Left lung (tissue), 10 donors: ENCODE measurements around the gene ITGB3BP. TPM values are rescaled to one million over a fixed set of nuclear protein-coding genes. Genes with fewer than 3 reads are reported as not detected.

Experiments used
- ATAC-seq: fragments of 200-7000 bp; cut with Tn5 transposase; one replicate; pipeline ENCODE4 v1.9.1; 2020; ENCODE audit warnings: moderate library complexity
- DNase-seq, 4 donors: peaks; one replicate each; pipeline ENCODE4 v3.0.0-alpha.2; 2013 to 2020
- H3K27ac ChIP-seq, 2 donors: fragments of 200-600 bp; sonication (generic) in 1 of 2; one replicate each; pipeline versions ENCODE4 v1.5.0 to v1.8.0; 2020 to 2021
- H3K27me3 ChIP-seq, 2 donors: fragments of 200-600 bp; sonication (generic) in 1 of 2; one replicate each; pipeline versions ENCODE4 v1.5.0 to v1.8.0; 2020 to 2021
- H3K36me3 ChIP-seq, 2 donors: fragments of 200-600 bp; sonication (generic) in 1 of 2; one replicate each; pipeline versions ENCODE4 v1.5.0 to v1.8.0; 2020 to 2021
- H3K4me1 ChIP-seq, 2 donors: fragments of 200-600 bp; one replicate each; pipeline ENCODE4 v1.8.0; 2021
- H3K4me3 ChIP-seq, 2 donors: fragments of 200-600 bp; sonication (generic) in 1 of 2; one replicate each; pipeline versions ENCODE4 v1.5.0 to v1.8.0; 2020 to 2021; ENCODE audit warnings: mild to moderate bottlenecking in 1 of 2
- H3K9me3 ChIP-seq, 2 donors: fragments of 200-600 bp; sonication (generic) in 1 of 2; one replicate each; pipeline versions ENCODE4 v1.5.0 to v1.8.0; 2020 to 2021
- intact Hi-C, 2 donors: fragments of 100-400 bp; cut with DNase I; formaldehyde crosslinking; loops; one replicate each; pipeline versions ENCODE4 v1.11.2 to v1.14.2; 2022
- polyA plus RNA-seq, 6 donors: library from polyadenylated mRNA; unstranded; fragments of 120-200 nt; gene quantifications; one replicate each; pipeline ENCODE4 v1.2.1, GENCODE V29; 2013; ENCODE audit not compliant: insufficient read length in 6 of 6
- total RNA-seq, 2 donors: library from RNA; stranded (reverse); fragmentation: NEBNext Ultra II Directional; extraction: Animal tissue kit (Norgen Biotek cat#: 25700); gene quantifications; one replicate each; pipeline ENCODE4 v1.2.1, GENCODE V29; 2021
- TF ChIP-seq, protein P1 (sequence below), 2 donors: fragments of 200-600 bp; sonication (generic) in 1 of 2; IDR thresholded peaks; one replicate each; pipeline versions ENCODE4 v1.5.0 to v1.8.0; 2021; ENCODE audit warnings: antibody characterized with exemption in 2 of 2
- donor health status: DM: no; HTN: yes; CAD: no.
- donor health status: DM: no; HTN: no; CAD: no.

The ITGB3BP gene
- total and polyA plus RNA-seq, 8 donors: 16.6 to 75.8 (median 62.7) TPM

DNA sequence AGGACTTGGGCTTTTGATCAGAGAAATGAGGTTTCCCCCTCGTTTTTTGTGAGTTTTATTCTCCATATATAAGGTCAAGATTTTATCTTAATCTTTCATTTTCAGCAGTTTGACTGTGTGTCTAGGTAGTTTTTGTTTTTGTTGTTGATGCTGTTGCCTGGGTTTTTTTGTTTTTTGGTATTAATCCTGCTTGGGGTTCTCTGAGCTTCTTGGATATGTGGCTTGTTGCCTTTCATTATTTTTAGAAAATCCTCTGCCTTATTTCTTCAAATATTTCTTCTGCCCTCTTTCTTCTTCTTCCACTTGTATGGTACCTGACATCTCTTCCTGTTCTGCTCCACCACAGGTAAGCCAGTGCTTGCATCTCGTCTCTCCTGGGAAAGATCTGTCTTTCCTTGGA, 25.3 kb upstream of the ITGB3BP start:
- H3K27me3 ChIP-seq: no peaks in the 10 kb centered on the region
- peaks cover 0 to 4% of the 10 kb centered on the region in 2 donors for H3K36me3 ChIP-seq
- DNase-seq (no peak), ATAC-seq (no peak)
- intact Hi-C loops: no loop called here
- no peak overlapping the region for H3K4me3 ChIP-seq
- no peak overlapping the region for H3K27ac ChIP-seq
- no peaks in the 10 kb centered on the region for H3K4me1 ChIP-seq
- TF ChIP-seq, protein P1, sequence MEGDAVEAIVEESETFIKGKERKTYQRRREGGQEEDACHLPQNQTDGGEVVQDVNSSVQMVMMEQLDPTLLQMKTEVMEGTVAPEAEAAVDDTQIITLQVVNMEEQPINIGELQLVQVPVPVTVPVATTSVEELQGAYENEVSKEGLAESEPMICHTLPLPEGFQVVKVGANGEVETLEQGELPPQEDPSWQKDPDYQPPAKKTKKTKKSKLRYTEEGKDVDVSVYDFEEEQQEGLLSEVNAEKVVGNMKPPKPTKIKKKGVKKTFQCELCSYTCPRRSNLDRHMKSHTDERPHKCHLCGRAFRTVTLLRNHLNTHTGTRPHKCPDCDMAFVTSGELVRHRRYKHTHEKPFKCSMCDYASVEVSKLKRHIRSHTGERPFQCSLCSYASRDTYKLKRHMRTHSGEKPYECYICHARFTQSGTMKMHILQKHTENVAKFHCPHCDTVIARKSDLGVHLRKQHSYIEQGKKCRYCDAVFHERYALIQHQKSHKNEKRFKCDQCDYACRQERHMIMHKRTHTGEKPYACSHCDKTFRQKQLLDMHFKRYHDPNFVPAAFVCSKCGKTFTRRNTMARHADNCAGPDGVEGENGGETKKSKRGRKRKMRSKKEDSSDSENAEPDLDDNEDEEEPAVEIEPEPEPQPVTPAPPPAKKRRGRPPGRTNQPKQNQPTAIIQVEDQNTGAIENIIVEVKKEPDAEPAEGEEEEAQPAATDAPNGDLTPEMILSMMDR (IDR thresholded peaks at IDR 0.05): no peak
- no peaks in the 10 kb centered on the region for H3K9me3 ChIP-seq

DNA sequence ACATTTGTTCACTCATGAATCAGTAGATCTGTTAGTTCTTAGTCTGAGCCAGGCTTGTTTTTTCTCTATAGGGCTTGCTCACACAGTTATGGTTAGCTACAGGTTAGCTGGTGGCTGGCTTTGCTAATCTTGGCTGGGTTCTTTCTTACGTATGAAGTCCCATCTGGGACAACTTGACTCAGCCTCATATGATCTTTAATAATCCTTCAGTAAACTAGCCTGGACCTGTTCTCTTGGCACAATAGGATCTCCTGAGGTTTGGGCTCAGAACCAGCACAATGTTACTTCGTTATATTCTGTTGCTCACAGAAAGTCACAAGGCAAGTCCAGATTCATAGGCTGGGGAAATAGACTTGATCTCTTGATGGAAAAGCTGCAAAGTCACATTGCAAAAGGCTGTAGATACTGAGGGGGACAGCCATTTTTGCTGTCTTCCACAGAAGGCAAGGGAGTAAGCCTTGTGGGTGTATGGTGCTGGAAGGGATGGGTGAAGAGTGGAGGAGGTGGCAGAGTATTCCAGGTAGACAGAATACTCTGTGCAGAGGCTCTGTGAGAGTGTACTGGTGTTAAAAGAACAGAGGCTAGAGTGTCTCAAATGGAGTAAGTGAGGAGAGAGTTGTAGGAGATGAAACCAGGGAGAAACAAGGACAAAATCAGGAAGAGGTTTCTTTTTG, 24.7 kb upstream of the ITGB3BP start:
- DNase-seq (no peak), ATAC-seq (no peak)
- Histone ChIP-seq H3K36me3 (peaks cover 0 to 4% of the 10 kb centered on the region in 2 donors), H3K4me3 (no peak overlapping the region), H3K4me1 (no peaks in the 10 kb centered on the region), H3K27me3 (no peaks in the 10 kb centered on the region), H3K9me3 (no peaks in the 10 kb centered on the region), H3K27ac (no peak overlapping the region)
- intact Hi-C loops: no loop called here
- TF ChIP-seq, protein P1 (IDR thresholded peaks at IDR 0.05): no peak

DNA sequence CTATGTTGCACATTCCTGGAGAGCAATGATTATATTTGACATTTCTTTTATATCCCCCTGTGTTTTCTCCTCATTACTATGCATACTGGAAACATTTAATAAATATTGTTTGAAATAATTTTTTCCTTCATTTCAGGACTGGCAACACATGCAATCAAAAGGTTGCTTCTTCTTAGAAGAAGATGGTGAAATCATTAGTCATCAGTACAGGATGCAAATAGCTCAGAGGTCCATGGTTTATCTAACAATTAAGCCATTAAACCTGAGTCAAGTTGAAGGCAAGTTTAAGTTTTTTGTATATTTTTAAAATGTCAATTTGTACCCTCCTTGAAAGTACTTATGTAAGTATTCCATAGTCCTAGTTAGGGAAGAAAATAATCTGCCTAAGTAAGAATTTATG, 22.8 kb upstream of the ITGB3BP start:
- H3K27ac ChIP-seq: no peak overlapping the region
- no peak for ATAC-seq
- no peaks in the 10 kb centered on the region for H3K27me3 ChIP-seq
- no peak for DNase-seq
- intact Hi-C loops: no loop called here
- no peaks in the 10 kb centered on the region for H3K9me3 ChIP-seq
- TF ChIP-seq, protein P1 (IDR thresholded peaks at IDR 0.05): no peak
- no peak overlapping the region for H3K4me3 ChIP-seq
- peaks cover 0 to 4% of the 10 kb centered on the region in 2 donors for H3K36me3 ChIP-seq
- H3K4me1 ChIP-seq: no peaks in the 10 kb centered on the region

DNA sequence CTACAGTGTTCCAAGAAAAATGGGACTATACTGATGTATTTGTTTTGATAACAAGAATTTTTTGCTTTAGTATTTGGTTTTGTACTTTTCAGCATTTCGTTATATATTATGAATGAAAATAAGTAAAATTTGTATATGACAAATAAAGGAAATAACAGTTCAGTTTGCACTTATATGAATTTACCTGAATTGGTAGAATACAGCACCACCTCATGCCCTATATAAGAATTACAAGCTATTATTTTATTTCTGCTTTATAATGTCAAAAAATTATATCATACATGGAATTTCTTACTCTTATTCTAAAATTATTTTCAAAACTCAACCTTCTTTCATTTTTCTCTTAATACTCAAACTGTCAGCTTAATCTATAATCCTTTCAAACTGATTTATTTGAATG, 14.9 kb upstream of the ITGB3BP start:
- Histone ChIP-seq H3K9me3 (no peaks in the 10 kb centered on the region), H3K4me1 (no peaks in the 10 kb centered on the region), H3K36me3 (no peaks in the 10 kb centered on the region), H3K27ac (no peak overlapping the region), H3K4me3 (no peak overlapping the region), H3K27me3 (no peaks in the 10 kb centered on the region)
- DNase-seq (peak in 1 of 4 donors; percentile 7), ATAC-seq (no peak)
- TF ChIP-seq, protein P1 (IDR thresholded peaks at IDR 0.05): peak; percentile 7 to 40
- intact Hi-C loops: no loop called here

DNA sequence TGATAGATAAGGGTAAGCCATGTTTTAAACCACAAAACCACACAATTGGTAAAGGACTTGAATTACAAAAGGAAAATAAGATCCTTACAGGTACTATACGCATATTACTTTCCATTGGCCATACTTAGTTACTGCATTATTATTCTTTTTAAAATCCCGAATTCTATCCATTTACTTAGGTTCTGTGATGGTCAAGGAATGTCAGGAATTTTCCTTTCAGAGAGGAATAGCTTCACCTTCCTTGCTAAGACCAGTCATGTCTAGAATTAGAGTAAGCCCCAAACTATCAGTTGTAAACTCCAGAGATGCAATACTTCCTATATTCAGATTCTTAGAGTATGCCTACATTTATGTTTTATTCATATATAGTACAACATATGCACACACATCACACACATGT, 14.0 kb upstream of the ITGB3BP start:
- H3K9me3 ChIP-seq: no peaks in the 10 kb centered on the region
- no peak overlapping the region for H3K27ac ChIP-seq
- no peaks in the 10 kb centered on the region for H3K4me1 ChIP-seq
- TF ChIP-seq, protein P1 (IDR thresholded peaks at IDR 0.05): no peak
- H3K4me3 ChIP-seq: no peak overlapping the region
- no peaks in the 10 kb centered on the region for H3K36me3 ChIP-seq
- no peaks in the 10 kb centered on the region for H3K27me3 ChIP-seq
- intact Hi-C loops: no loop called here
- no peak for ATAC-seq
- DNase-seq: no peak
